ENCODE results near the gene PANX2.

Gene PANX2

DNA sequence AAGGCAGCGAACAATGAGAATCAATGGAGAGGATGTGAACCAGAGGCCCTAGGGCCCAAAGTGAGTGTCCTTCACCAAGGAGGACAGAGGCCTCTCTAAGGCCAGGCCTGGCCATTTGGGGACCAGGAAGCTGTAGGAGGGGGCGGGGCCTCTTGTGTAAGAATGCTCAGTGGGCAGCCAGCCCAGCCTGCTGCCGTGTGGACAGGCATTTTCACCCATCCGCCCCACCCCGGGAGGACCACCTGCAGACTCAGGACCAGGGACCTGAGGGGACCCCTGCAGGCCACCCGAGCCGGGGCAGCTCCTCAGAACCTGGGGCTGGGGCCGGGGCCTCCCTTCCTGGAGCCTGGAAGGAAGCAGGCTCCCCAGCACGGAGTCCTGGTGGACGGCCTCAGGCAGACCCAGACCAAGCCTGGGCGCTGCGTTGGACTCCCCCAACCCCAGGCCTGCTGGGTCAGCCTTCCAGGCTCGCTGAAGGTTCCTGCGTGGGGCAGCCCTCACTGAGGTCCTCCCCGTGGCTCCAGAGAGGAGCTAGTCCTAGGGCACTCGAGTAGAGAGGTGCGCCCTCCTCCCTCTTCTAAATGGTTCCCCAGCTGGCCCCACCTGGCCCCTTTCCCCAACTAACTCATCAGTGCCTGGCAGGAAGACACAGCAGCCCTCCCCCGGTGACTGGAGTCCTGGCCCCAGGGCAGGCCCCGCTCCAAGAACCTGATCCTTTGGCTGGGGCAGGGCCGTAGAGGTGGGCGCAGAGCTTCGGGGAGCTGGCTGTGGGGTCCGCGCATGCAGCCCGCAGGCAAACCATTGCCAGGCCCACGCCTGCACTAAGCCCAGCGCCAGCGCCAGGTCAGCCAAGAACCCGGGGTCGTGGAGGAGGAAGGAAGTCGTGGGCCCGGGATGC lies 13.7 kb downstream of the PANX2 start:
- DNase-seq, result no peak

DNA sequence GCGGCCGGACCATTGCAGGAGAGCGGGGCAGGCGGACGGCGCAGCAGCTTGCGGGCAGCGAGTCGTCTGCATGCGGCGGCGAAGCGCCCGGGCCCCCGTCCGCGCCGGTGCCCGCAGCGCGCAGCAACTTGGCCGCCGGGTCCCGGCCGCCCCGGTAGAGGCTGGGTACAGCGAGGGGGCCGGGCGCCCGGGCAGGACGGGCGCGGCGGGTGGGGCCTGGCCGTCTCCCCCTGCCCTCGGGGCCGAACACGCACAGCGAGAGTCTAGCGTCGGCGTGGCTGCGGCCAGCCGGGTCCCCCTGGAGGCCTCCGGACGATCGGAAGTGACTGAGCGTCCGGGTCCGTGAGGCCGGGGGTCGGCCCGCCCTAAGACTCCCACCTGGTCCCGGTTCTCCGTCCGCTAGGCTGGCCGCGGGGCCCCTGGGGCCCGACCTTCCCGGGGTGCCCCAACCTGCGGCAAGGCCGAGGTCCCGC lies 14.4 kb downstream of the PANX2 start:
- DNase-seq, result no peak

GRCh38 chr22:50185375-50186087 lies 15.0 kb downstream of the PANX2 start, which contains the start of gene TRABD:
Gene TRABD (plus strand): TSS chr22:50185913. CDS start chr22:50193061, 7,148 bp downstream.
- DNase-seq, result peak; percentile 84

DNA sequence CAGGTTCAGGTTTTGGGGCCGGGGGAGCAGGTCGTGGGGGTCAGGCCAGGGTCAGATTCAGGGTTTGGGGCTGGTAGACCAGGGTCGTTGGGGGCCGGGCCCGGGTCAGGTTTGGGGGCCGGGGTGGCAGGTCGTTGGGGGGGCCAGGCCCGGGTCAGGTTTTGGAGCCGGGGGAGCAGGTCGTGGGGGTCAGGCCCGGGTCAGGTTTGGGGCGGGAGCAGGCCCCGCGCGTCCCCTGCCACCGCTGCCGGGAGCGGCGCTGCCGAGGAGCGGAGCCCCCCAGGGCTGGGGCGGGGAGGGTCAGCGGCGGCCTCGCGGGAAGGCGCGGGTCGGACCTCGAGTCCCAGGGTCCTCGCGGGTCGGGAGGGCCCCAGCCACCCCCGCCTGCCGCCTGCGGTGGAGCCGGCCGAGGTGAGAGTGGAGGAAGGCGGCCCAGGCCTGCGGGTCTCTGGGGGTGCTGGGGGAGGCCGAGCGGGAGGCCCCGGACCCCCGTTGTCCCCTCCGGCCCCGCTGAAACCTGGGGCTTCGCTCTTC lies 15.7 kb downstream of the PANX2 start:
- DNase-seq, result no peak

- no peak for DNase-seq
These were observed 16.4 kb downstream of the PANX2 start for GRCh38 chr22:50186761-50187523.

GRCh38 chr22:50188356-50188755 lies 17.8 kb downstream of the PANX2 start:
- no peak for DNase-seq

GRCh38 chr22:50189184-50189848 lies 18.8 kb downstream of the PANX2 start:
- DNase-seq, result no peak

- DNase-seq, result peak; percentile 81
These were observed 19.3 kb downstream of the PANX2 start for GRCh38 chr22:50189849-50190181.

DNA sequence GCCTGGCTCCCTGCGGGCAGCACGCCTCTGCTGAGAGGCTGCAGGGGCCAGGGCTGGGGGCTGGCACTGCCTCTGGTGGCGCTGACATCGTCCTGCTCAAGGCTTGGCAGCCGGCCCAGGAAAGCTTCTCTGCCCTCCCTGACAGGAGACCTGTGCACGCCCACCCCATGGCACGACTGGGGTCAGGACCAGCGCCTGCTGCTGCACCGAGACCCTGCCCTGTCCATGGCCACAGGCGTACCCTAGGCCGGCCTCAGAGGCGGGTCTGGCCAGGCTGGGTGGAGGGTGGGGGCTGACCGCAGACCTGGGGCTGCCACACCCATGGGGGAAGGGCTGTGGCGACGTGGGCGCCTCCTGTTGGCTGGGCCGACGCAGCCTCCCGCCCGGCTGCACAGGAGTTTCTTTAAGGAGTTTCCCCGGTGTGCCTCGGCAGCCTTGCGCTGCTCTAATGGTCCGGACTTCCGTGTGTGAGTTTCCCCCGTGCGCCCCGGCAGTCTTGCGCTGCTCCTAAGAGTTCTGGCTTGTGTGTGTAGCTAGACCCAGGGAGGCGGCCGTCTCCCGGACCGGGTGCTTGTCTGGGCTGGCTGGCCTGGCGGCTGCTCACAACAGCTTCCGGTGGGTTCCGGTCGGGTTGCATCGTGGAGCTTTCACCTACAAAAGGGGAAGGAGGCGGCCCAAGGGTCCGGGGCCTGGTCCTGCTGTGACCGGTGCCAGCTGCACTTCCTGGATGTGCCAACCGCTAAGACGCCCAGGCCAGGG lies 19.8 kb downstream of the PANX2 start:
- peak; percentile 81 for DNase-seq

DNA sequence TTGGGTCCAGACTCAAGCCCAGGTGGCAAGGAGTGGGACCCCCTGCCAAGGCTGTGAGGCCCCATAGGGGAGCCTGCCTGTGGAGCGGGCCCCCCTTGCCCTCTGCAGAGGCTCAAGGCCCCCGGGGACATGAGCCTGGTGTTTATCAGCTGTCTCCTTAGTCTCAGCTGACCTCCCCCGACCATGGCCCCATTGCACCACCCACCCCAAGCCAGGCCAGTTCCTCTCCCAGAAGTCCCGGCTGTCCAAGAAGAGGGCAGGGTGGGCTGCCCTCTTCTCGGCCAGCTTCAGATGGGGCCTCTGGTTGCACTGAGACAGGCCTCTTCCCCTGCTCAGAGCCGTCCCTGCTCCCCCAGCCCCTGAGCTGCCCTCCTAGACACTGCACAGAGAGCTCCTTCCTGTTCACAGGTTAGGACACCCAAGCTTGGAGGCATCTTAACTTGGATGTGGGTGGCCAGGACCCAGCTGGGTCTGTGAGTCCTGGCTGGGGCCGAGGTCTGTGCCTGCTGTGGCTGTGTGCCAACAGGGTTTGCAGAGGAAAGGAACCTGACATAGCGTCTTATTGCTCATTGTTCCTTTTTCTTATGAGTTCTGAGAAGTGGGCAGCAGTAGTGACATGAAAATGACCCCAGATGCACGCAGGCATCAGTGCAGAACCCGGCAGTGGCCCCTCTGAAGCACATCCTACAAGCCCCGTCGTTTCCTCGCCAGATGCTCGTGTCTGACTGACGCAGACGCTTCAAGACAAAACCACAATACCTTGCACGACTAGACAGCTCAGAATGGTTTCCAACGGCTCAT lies 20.6 kb downstream of the PANX2 start:
- DNase-seq, result no peak

DNA sequence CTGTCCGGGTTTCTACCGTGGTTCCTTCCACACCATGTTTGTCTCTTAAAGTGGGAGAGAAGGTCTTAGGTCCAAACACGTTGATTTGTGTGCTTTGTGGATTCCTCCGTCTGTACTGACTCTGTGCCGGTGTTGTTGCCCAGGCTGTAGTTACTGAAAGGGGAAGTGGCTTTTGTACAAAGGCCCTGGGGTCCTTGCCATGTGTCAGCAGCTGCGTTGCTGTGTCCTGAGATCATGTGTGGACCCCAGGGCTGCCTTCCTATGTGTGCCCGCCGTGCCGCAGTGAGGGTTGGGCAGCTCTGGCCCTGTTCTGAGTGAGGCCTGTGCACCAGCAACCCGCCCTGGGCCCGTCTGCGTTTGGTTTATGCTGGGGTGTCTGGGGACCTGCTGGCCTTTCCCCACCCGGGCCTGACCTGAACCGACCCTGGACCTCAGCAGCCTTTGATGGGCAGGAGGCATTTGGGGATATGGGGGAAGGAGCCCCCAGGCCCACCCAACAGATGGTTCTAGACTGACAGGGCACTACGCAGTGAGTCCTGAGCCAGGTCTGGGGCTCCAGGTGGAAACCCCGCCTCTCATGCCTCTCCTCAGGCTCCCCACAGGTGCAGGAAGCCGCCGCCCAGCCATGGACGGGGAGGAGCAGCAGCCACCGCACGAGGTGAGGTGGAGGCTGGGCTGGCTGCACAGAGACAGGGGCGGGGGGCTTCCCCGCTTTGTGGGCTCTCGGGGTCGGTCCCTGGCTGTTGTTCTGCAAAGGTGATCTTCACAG lies 22.1 kb downstream of the PANX2 start:
- no peak for DNase-seq

DNA sequence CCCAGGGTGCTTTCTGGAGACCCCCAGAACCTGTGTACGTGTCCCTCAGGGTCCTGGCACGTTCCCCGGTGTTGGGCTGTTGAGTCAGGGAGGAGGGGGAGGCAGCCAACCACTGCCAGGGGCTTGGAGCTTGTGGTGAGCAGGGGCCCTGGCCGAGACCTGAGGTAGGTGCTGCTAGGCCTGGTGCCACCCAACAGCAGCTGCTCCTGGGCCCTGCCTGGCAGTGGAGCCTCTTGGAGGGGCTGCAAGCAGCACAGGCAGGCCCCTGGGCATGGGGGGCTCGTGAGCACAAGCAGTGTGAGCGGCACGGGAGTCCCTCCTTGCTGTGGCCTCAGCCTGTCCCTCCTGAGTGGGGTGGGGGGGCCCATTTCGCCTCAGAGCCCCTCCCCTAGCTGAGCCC lies 23.1 kb downstream of the PANX2 start:
- DNase-seq, result no peak

DNA sequence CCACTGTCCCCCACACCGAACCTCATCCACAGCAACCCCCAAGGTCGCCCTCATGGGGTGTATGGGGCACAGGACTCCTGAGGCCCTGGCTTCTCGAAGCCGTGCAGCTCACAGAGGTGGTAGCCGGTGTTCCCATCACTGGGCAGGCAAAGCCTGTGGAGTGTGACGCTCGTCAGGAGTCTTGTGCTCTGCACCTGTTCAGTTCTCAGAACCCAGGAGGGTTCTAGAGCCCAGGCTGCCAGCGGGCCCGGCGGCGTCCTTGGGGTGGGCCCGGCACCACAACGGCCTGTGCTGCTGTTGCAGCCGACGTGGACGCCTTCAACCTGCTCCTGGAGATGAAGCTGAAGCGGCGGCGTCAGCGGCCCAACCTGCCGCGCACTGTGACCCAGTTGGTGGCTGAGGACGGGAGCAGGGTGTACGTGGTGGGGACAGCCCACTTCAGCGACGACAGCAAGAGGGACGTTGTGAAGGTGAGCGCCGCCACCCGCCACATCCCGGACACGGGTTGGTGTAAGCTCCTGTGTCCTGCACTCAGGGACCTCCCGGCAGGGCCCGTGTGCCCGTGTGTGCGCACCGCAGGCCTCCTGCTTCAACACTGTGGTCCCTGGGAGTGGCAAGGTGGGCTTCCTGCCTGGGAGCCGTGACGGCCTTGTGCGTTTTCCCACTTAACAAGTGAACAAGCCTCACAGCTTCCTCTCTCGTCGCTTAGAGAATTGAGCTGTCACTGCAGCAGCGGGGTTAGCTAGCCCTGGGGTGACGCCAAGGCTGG lies 23.7 kb downstream of the PANX2 start:
- no peak for DNase-seq

GRCh38 chr22:50196256-50196655 lies 25.7 kb downstream of the PANX2 start:
- DNase-seq, result no peak

- DNase-seq, result no peak
These were observed 26.7 kb downstream of the PANX2 start for GRCh38 chr22:50197000-50197800.

GRCh38 chr22:50197856-50198623 lies 27.5 kb downstream of the PANX2 start:
- no peak for DNase-seq

GRCh38 chr22:50198624-50199017 lies 28.1 kb downstream of the PANX2 start:
- no peak for DNase-seq

Measured in NCI-H1694 (cell line).